HepG2 (cell line): ENCODE results near the gene THUMPD2. TPM values are rescaled to one million over a fixed set of nuclear protein-coding genes. Genes with fewer than 3 reads are reported as not detected.

Experiments
- AGO2 ChIP-seq: fragments of 200-400 bp; formaldehyde crosslinking; optimal IDR thresholded peaks from 2 replicates; pipeline ENCODE3; 2017; ENCODE audit warnings: mild to moderate bottlenecking, low read depth, low read length, moderate library complexity
- BRCA1 ChIP-seq: sonication (generic); formaldehyde crosslinking; IDR thresholded peaks from 2 replicates; pipeline ENCODE4 v1.4.0; 2020; ENCODE audit warnings: missing genetic modification reagents
- CENPX ChIP-seq: sonication (generic); formaldehyde crosslinking; IDR thresholded peaks from 2 replicates; pipeline ENCODE4 v1.9.0; 2021; ENCODE audit warnings: mild to moderate bottlenecking, missing genetic modification reagents, moderate library complexity
- GATA4 ChIP-seq: sonication (generic); IDR thresholded peaks from 2 replicates; pipeline ENCODE4 v1.6.1; 2016; ENCODE audit warnings: antibody characterized with exemption, low read depth, borderline replicate concordance
- MLX ChIP-seq: IDR thresholded peaks from 2 replicates; pipeline ENCODE4 v1.6.1; 2016
- SPEN ChIP-seq: sonication (generic); formaldehyde crosslinking; IDR thresholded peaks from 2 replicates; pipeline ENCODE4 v1.5.1; 2020; ENCODE audit warnings: low read depth, mild to moderate bottlenecking, missing genetic modification reagents
- TAF1 ChIP-seq: sonication (generic); formaldehyde crosslinking; IDR thresholded peaks from 2 replicates; pipeline ENCODE4 v1.4.0; 2020; ENCODE audit warnings: missing genetic modification reagents
- THAP11 ChIP-seq: IDR thresholded peaks from 2 replicates; pipeline ENCODE4 v1.6.1; 2016; ENCODE audit warnings: missing biosample characterization, missing genetic modification reagents
- THRA ChIP-seq: sonication (generic); formaldehyde crosslinking; IDR thresholded peaks from 2 replicates; pipeline ENCODE4 v1.4.0; 2020; ENCODE audit warnings: missing genetic modification reagents, borderline replicate concordance
- ZFP41 ChIP-seq: sonication (generic); formaldehyde crosslinking; IDR thresholded peaks from 2 replicates; pipeline ENCODE4 v1.4.0; 2020; ENCODE audit warnings: mild to moderate bottlenecking, missing genetic modification reagents, borderline replicate concordance
- ZNF256 ChIP-seq: sonication (generic); formaldehyde crosslinking; conservative IDR thresholded peaks from 2 replicates; pipeline ENCODE4 v1.4.0; 2020; ENCODE audit warnings: missing genetic modification reagents
- ZNF317 ChIP-seq: sonication (generic); formaldehyde crosslinking; IDR thresholded peaks from 2 replicates; pipeline ENCODE4 v1.5.0; 2020; ENCODE audit warnings: mild to moderate bottlenecking, missing genetic modification reagents
- ZNF512 ChIP-seq: sonication (generic); formaldehyde crosslinking; IDR thresholded peaks from 2 replicates; pipeline ENCODE4 v1.4.0; 2020; ENCODE audit warnings: mild to moderate bottlenecking, missing genetic modification reagents
- ZNF530 ChIP-seq: sonication (generic); formaldehyde crosslinking; IDR thresholded peaks from 2 replicates; pipeline ENCODE4 v1.5.0; 2020; ENCODE audit warnings: low read depth, mild to moderate bottlenecking, missing genetic modification reagents
- ZNF558 ChIP-seq: sonication (generic); formaldehyde crosslinking; IDR thresholded peaks from 2 replicates; pipeline ENCODE4 v1.9.0; 2022; ENCODE audit warnings: mild to moderate bottlenecking, missing genetic modification reagents, borderline replicate concordance
- ZNF563 ChIP-seq: sonication (generic); formaldehyde crosslinking; IDR thresholded peaks from 2 replicates; pipeline ENCODE4 v1.8.0; 2022; ENCODE audit warnings: mild to moderate bottlenecking, moderate library complexity, missing genetic modification reagents
- ZNF724P ChIP-seq: sonication (generic); formaldehyde crosslinking; IDR thresholded peaks from 2 replicates; pipeline ENCODE4 v1.8.0; 2022; ENCODE audit warnings: missing genetic modification reagents, borderline replicate concordance
- ZNF879 ChIP-seq: sonication (generic); formaldehyde crosslinking; IDR thresholded peaks from 2 replicates; pipeline ENCODE4 v1.8.1; 2023; ENCODE audit warnings: missing genetic modification reagents
- polyA plus RNA-seq, 8 experiments: library from polyadenylated mRNA; depleted of rRNA in 3 of 8; stranded (reverse) in 7 of 8; unstranded in 1 of 8; fragments of >200 nt; fragmentation: Illumina TruSeq in 4 of 8; extraction: Trizol in 4 of 8; gene quantifications; 2 replicates each; pipeline versions ENCODE4 v1.2.1 to v1.2.3, GENCODE V29; 2011 to 2016; ENCODE audit warnings: low read depth in 4 of 8, missing spikeins in 1 of 8, mixed read lengths in 1 of 8; ENCODE audit not compliant: insufficient read depth in 1 of 8
- total RNA-seq, 5 experiments: library from RNA; depleted of rRNA; stranded (reverse); fragments of >200 nt; fragmentation: Illumina TruSeq; extraction: Trizol; gene quantifications; 2 replicates each; pipeline ENCODE4 v1.2.3, GENCODE V29; 2016; ENCODE audit warnings: low read depth in 1 of 5
- TF ChIP-seq, protein P1 (sequence below): sonication (generic); formaldehyde crosslinking; IDR thresholded peaks from 2 replicates; pipeline ENCODE4 v1.5.1; 2020; ENCODE audit warnings: mild to moderate bottlenecking, moderate library complexity, missing genetic modification reagents
- TF ChIP-seq, protein P2 (sequence below): sonication (generic); formaldehyde crosslinking; IDR thresholded peaks from 2 replicates; pipeline ENCODE4 v1.4.0; 2020; ENCODE audit warnings: missing genetic modification reagents
- TF ChIP-seq, protein P3 (sequence below): sonication (generic); formaldehyde crosslinking; conservative IDR thresholded peaks from 2 replicates; pipeline ENCODE4 v1.4.0; 2020; ENCODE audit warnings: mild to moderate bottlenecking, missing genetic modification reagents, moderate library complexity

The THUMPD2 gene
- total and polyA plus RNA-seq, 2 of the 13 experiments (the other 11 are each of a cell fraction or from before 2014, with no cell fraction given) = 11.8 to 15.6 TPM

GRCh38 chr2:39778775-39779340 lies at the start of gene THUMPD2 (continued):
- TF ChIP-seq TAF1 (CRISPR knock-in tag) (peak; percentile 91), THRA (peak; percentile 82), ZNF563 (CRISPR knock-in tag) (peak; percentile 99), ZNF558 (CRISPR knock-in tag) (peak; percentile 87; the same call in 1 of the 2 replicates), AGO2 (peak; percentile 78), MLX (CRISPR knock-in tag) (peak; percentile 83; the same call in 1 of the 2 replicates), SPEN (CRISPR knock-in tag) (peak; percentile 89), ZNF879 (peak; percentile 98), BRCA1 (peak; percentile 92), ZNF530 (0 out of 2 replicates have a peak, but pooled peaks have one; percentile 80), ZNF256 (peak; percentile 90; the same call in 1 of the 2 replicates), ZNF512 (CRISPR knock-in tag) (peak; percentile 80; the same call in 1 of the 2 replicates), ZFP41 (CRISPR knock-in tag) (peak; percentile 74), ZNF317 (CRISPR knock-in tag) (peak; percentile 90), CENPX (CRISPR knock-in tag) (no peak), ZNF724P (peak; percentile 97), GATA4 (0 out of 2 replicates have a peak, but pooled peaks have one; percentile 20), THAP11 (CRISPR knock-in tag) (peak; percentile 80)
- TF ChIP-seq, protein P1, sequence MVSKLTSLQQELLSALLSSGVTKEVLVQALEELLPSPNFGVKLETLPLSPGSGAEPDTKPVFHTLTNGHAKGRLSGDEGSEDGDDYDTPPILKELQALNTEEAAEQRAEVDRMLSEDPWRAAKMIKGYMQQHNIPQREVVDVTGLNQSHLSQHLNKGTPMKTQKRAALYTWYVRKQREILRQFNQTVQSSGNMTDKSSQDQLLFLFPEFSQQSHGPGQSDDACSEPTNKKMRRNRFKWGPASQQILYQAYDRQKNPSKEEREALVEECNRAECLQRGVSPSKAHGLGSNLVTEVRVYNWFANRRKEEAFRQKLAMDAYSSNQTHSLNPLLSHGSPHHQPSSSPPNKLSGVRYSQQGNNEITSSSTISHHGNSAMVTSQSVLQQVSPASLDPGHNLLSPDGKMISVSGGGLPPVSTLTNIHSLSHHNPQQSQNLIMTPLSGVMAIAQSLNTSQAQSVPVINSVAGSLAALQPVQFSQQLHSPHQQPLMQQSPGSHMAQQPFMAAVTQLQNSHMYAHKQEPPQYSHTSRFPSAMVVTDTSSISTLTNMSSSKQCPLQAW = no peak
- TF ChIP-seq, protein P2, sequence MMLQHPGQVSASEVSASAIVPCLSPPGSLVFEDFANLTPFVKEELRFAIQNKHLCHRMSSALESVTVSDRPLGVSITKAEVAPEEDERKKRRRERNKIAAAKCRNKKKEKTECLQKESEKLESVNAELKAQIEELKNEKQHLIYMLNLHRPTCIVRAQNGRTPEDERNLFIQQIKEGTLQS (CRISPR knock-in tag) = peak; percentile 78
- TF ChIP-seq, protein P3, sequence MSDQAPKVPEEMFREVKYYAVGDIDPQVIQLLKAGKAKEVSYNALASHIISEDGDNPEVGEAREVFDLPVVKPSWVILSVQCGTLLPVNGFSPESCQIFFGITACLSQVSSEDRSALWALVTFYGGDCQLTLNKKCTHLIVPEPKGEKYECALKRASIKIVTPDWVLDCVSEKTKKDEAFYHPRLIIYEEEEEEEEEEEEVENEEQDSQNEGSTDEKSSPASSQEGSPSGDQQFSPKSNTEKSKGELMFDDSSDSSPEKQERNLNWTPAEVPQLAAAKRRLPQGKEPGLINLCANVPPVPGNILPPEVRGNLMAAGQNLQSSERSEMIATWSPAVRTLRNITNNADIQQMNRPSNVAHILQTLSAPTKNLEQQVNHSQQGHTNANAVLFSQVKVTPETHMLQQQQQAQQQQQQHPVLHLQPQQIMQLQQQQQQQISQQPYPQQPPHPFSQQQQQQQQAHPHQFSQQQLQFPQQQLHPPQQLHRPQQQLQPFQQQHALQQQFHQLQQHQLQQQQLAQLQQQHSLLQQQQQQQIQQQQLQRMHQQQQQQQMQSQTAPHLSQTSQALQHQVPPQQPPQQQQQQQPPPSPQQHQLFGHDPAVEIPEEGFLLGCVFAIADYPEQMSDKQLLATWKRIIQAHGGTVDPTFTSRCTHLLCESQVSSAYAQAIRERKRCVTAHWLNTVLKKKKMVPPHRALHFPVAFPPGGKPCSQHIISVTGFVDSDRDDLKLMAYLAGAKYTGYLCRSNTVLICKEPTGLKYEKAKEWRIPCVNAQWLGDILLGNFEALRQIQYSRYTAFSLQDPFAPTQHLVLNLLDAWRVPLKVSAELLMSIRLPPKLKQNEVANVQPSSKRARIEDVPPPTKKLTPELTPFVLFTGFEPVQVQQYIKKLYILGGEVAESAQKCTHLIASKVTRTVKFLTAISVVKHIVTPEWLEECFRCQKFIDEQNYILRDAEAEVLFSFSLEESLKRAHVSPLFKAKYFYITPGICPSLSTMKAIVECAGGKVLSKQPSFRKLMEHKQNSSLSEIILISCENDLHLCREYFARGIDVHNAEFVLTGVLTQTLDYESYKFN (CRISPR knock-in tag) = peak; percentile 44; the same call in 1 of the 2 replicates
